ENCODE results near the gene EIF4B. TPM values are rescaled to one million over a fixed set of nuclear protein-coding genes. Genes with fewer than 3 reads are reported as not detected.

Gene EIF4B
- total RNA-seq, 1 donor from 2014 or later, result 904 TPM

- DNase-seq (ENCODE audit: low read depth in 2 of 2), result peak; percentile 40 to 67
These were observed 40.5 kb downstream of the EIF4B start for GRCh38 chr12:53046655-53047220.

GRCh38 chr12:53047221-53048032 is 41.2 kb downstream of the EIF4B start:
- DNase-seq (ENCODE audit: low read depth in 2 of 2), result peak; percentile 42 to 71

GRCh38 chr12:53048033-53048779 is 42.0 kb downstream of the EIF4B start:
- DNase-seq (ENCODE audit: low read depth in 2 of 2), result peak; percentile 33 to 42

DNA sequence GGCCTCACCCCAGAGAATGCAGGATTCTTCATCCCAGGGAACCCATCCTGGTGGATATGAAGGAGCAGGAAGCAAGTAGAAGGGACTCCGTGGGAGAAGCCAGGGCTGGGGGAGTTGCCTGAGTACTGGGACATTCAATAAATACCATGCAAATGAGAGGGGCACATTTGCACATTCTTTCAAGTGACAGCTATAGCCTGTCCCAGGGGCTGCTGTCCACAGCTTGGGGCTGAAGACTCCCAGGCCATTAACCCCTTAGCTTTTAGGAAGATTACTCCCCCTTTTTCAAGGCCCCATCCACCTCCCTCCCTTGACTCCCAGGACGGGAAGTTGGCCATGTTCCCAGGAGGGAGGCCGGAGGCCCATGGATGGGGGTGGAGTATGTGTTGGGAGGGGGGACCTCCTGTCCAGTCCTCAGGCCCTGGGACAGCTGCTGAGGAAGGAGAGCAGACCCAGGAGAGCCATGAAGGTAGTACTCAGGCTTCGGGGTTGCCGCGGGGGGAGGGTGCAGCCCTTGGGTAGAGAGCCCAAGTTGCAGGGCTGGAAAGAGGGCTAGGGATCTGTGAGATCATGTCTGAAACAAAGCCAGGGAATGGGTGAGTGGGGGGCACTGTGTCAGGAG is 42.6 kb downstream of the EIF4B start:
- peak in 1 of 2 donors; percentile 53 for DNase-seq (ENCODE audit: low read depth in 2 of 2)

DNA sequence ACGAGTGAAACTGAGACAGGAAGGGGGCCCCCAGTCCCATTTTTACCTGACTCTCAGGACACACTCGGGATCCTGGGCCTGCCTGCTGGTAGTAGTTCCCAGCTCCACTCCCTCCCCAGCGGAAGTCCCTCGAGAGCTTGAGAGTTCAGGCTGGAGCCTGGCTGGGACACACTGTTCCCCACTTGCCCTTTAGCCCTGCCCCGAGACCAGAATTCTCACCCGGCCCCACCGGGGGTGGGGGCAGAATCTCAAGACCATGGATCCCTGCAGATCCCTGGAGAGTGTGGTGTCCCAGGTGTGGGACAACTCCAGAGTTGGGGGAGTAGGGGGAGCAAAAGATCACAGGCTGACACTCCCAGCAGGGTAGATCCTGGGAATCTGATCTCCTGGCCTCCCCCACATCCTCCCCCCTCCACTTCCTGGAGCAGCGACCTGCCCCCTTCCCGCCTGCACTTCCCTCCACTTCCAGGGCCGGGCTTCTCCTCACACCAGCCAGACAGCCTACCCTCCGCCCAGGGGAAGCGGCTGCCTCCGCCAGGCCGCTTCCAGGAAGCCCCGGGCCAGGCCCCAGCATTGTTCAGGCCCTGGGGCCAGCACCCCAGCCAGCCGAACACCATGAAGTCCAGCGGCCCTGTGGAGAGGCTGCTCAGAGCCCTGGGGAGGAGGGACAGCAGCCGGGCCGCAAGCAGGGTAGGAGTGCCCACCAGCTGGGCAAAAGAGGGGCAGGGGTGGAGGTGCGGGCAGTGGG is 43.5 kb downstream of the EIF4B start, which contains the start of gene TNS2:
TSS of gene TNS2 (plus strand) at position 495 of the 748 bp plus-strand sequence. CDS start at position 616, 121 bp downstream.
- peak; percentile 83 to 89 for DNase-seq (ENCODE audit: low read depth in 2 of 2)

- DNase-seq (ENCODE audit: low read depth in 2 of 2), result no peak
These were observed 44.3 kb downstream of the EIF4B start for GRCh38 chr12:53050426-53051057.

DNA sequence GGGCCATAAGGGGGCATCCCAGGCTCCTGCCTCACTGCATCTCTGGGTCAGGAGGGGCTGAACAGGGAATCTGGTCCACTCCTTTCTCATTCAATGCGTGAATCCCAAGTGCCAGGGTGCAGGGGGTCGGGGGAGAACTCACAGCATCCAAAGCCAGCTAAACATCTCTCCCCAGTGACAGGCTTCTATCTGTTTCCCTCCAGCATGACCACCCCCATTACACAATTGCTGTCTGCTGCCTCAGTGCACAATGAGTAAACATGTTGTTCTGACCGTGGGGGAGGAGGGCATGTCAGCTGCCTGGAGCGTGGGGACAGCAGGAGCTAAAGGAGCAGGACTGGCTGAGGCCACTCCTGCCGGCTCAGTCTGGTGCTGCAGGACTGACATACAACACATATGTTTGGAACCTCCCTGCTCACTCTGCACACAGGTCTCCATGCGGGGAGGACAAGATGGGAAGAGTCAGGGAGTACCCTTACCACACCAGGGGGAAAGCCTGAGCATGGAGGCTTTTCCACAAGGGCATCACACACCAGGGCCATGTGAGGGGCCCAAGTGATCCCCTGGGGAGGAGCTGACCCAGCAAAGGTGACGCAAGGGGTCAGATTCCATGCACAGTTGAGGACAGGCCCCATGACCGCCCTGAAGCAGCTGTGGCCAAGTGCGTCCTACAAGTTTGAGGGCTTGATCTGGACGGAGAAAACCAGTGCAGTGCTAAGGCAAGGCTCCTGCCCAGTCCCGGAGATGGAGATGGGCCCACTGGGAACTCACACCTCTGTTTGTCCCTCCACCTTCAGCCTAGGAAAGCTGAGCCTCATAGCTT is 45.0 kb downstream of the EIF4B start:
- DNase-seq (ENCODE audit: low read depth in 2 of 2), result peak; percentile 78 to 85

GRCh38 chr12:53051881-53052412 is 45.7 kb downstream of the EIF4B start:
- DNase-seq (ENCODE audit: low read depth in 2 of 2), result no peak

DNA sequence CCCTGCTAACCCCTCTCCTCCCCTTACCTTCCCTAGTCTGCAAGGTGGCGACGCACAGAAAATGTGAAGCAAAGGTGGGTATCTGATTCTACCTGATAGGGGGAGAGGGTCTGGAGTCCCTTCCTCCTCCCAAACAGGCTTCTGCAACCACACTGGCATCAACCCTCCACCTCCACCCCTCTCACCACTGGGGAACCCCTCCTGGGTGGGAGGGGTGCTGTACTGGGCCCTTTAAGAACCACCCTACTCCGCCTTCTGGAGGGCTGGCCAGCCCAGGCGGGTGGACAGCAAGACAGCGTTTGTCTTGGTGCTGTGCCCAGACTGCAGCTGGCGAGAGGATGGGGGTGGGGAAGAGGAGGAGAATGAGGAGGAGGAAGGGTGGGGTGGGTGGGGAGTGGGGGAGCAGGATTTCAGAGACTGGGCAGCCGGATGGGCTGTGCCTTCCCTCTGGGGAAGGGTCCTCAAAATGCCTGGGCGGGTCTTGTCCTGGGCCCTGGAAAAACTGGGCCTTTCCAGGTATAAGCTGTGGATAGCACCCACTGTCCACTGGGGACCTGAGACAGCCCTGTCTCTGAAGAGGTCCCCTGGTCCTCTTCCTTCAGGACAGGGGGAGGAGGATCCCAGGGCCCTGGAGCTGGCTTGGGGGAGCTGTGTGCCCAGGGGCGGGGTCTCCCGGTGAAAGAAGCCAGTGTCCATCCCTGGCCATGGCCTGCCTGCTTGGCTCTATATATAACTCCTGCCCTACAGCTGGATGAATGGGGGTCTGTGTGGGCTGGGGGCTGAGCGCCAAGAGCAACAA is 46.4 kb downstream of the EIF4B start:
- DNase-seq (ENCODE audit: low read depth in 2 of 2), result peak; percentile 46 to 86

DNA sequence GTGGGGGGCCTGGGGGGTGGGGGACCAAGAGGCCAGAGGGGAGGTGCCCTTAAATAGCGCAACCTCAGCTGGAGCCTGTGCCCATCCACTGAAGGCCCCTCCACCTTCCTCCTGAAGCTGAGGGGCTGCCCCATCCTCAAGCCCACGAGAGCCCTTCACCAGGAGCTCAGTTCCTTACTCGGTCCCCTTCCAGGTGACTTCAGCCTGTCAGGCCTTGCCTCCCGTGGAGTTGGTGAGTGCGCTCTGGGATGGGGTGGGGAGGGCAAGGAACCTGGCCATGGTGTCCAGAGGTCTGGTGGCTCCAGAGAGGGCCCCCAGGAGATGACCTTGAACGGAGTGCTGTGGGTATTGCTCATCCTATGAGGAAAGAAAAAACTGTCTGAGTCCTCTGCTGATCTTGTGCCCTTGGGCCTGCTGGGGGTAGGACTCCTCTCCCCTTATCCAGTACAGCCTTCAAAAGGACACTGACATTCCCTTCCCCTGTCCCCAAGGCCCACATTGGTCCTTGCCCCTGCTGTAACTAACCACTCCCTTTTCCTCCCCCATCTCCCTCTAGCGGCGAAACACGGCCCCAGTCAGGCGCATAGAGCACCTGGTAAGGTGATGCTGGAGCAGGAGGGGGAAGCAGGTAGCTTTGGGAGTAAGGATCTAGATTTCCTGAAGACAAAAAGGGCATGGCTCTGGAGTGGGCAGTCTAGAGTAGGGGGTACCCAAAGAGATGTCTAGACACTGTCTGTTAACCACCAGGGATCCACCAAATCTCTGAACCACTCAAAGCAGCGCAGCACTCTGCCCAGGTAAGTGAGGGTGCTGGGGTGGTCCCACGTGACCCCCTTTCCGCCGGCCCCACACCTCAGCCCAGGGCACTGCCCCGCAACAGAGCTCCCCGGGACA is 47.2 kb downstream of the EIF4B start:
- peak in 1 of 2 donors; percentile 55 for DNase-seq (ENCODE audit: low read depth in 2 of 2)

DNA sequence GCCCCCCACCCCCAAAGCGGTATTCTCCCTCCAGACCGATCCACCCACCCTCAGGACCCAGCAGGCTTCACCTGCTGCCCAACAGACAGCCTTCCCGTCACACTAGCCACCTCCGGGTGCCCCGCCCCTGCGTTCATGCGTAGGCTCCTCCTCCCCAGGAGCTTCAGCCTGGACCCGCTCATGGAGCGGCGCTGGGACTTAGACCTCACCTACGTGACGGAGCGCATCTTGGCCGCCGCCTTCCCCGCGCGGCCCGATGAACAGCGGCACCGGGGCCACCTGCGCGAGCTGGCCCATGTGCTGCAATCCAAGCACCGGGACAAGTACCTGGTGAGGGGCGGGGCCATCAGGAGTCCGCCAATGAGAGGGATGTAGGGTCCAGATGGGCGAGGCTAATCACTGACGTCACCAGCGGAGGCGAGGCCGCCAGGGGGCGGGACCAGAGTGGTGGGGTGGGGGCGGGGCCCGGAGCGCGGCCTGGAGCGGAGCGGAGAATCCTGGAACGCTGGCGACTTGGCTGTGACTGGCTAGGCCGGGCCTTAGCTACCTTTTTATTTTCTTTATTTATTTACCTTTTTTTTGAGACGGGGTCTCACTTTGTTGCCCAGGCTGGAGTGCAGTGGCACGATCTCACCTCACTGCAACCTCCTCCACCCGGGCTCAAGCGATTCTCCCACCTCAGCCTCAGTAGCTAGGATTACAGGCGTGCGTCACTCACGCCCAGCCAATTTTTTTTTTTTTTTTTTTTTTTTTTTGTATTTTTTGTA is 48.0 kb downstream of the EIF4B start:
- DNase-seq (ENCODE audit: low read depth in 2 of 2), result peak; percentile 90 to 95

- no peak for DNase-seq (ENCODE audit: low read depth in 2 of 2)
These were observed 49.4 kb downstream of the EIF4B start for GRCh38 chr12:53055471-53056266.

GRCh38 chr12:53056296-53056695 is 50.0 kb downstream of the EIF4B start:
- no peak for DNase-seq (ENCODE audit: low read depth in 2 of 2)

DNA sequence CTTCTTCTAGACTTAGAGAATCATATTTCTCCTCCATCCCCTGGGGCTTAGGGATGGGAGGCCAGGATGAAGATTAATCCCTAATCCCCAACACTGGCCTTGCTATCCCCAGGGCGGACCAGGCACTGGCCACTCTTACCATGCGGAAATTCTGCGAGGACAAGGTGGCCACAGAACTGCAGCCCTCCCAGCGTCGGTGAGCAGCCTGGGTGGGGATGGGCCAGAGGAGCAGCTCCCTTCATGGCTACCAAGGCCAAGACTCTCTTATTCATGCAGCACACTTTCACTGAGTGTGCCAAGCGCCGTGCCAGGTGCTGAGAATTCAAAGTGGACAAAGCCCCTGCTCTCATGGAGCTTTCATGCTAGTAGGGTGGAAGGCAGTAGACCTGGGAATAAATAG is 50.6 kb downstream of the EIF4B start:
- no peak for DNase-seq (ENCODE audit: low read depth in 2 of 2)

GRCh38 chr12:53057816-53058500 is 51.7 kb downstream of the EIF4B start:
- no peak for DNase-seq (ENCODE audit: low read depth in 2 of 2)
